Skin of body (tissue), 2 donors: ENCODE results near the gene PCBP2. TPM values are rescaled to one million over a fixed set of nuclear protein-coding genes. Genes with fewer than 3 reads are reported as not detected.
"Not testable (repeated sequence)": the region's sequence is repeated elsewhere in the genome, so short reads cannot be mapped to it uniquely, and the experiment has no call there.

Source experiments
- DNase-seq: peaks from one replicate; lab custom pipeline; 2025; lab: John Stamatoyannopoulos, UW
- total RNA-seq: library from RNA; depleted of rRNA; stranded (reverse); fragments of >200 nt; gene quantifications from one replicate; pipeline ENCODE4 v1.2.3, GENCODE V29; 2014

Gene PCBP2
- total RNA-seq: 304 TPM

GRCh38 chr12:53451661-53452158, at the start of gene PCBP2:
PCBP2 (plus strand) TSS chr12:53452102; CDS start chr12:53454801, 2,699 bp downstream.
- DNase-seq: peak; percentile 99

- not testable (repeated sequence) for DNase-seq
These were observed 49.6 kb upstream of the PCBP2 start for GRCh38 chr12:53402351-53402750.

- no peak for DNase-seq
These were observed 49.0 kb upstream of the PCBP2 start for GRCh38 chr12:53402871-53403270.

GRCh38 chr12:53410951-53411350, 41.0 kb upstream of the PCBP2 start:
- DNase-seq: no peak

- DNase-seq: no peak
These were observed 38.3 kb upstream of the PCBP2 start for GRCh38 chr12:53413485-53414204.

GRCh38 chr12:53414756-53415417, 37.0 kb upstream of the PCBP2 start:
- DNase-seq: no peak

GRCh38 chr12:53415752-53416389, 36.0 kb upstream of the PCBP2 start:
- DNase-seq: not testable (repeated sequence)

- DNase-seq: not testable (repeated sequence)
These were observed 34.5 kb upstream of the PCBP2 start for GRCh38 chr12:53417291-53417816.

- DNase-seq: no peak
These were observed 33.7 kb upstream of the PCBP2 start for GRCh38 chr12:53418221-53418620.

- no peak for DNase-seq
These were observed 32.1 kb upstream of the PCBP2 start for GRCh38 chr12:53419756-53420155.

- not testable (repeated sequence) for DNase-seq
These were observed 29.7 kb upstream of the PCBP2 start for GRCh38 chr12:53422247-53422646.

GRCh38 chr12:53423597-53423996, 28.3 kb upstream of the PCBP2 start, which contains the start of gene AMHR2:
AMHR2 (plus strand) TSS chr12:53423855; CDS start chr12:53423935, 80 bp downstream.
- no peak for DNase-seq

GRCh38 chr12:53424626-53425514, 27.0 kb upstream of the PCBP2 start:
- no peak for DNase-seq

GRCh38 chr12:53425515-53426150, 26.3 kb upstream of the PCBP2 start:
- no peak for DNase-seq

GRCh38 chr12:53427905-53428594, 23.9 kb upstream of the PCBP2 start:
- no peak for DNase-seq

- DNase-seq: no peak
These were observed 23.2 kb upstream of the PCBP2 start for GRCh38 chr12:53428741-53429140.

GRCh38 chr12:53430116-53430515, 21.8 kb upstream of the PCBP2 start:
- DNase-seq: no peak

- no peak for DNase-seq
These were observed 20.7 kb upstream of the PCBP2 start for GRCh38 chr12:53431187-53431586.

GRCh38 chr12:53435326-53435725, 16.6 kb upstream of the PCBP2 start:
- DNase-seq: not testable (repeated sequence)

- DNase-seq: not testable (repeated sequence)
These were observed 12.3 kb upstream of the PCBP2 start for GRCh38 chr12:53439582-53439981.
